ENCODE results near the gene UBTD2. TPM values are rescaled to one million over a fixed set of nuclear protein-coding genes. Genes with fewer than 3 reads are reported as not detected.

UBTD2 gene
- total RNA-seq, 4 donors from 2014 or later: 15.9 to 28.6 (median 22.5) TPM

DNA sequence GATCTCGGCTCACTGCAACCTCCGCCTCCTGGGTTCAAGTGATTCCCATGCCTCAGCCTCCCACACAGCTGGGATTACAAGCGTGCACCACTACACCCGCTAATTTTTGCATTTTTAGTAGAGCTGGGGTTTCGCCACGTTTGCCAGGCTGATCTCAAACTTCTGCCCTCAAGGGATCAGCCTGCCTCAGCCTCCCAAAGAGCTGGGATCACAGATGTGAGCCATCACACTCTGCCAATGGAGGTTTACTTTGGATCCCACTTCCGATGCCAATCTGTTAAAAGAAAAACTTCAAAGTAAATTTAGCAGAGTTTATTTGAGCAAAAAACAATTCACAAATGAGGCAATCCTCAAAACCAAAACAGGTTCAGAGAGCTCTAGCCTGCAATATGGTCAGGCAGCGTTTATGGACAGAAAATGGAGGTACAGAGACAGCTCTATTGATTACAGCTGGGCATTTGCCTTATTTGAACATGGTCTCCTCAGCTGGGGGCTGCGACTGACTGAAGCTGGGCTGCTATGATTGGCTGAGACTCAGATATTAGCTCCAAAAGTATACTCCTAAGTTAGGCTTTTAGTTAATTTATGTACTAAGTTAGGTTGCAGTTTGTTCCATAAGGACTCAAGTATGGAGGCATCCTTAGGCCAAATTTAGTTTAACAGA lies 18.6 kb upstream of the UBTD2 start:
- Histone ChIP-seq H3K36me3 (no peaks in the 10 kb centered on the region), H3K27me3 (no peaks in the 10 kb centered on the region), H3K4me3 (replicated peaks in 1 of 3) (no peak overlapping the region), H3K27ac (no peak overlapping the region), H3K4me1 (no peaks in the 10 kb centered on the region), H3K9me3 (no peaks in the 10 kb centered on the region)
- WGBS, 2 donors: 79 to 89% methylated on average over 9 of the region's 9 CpGs
- no peak for TF ChIP-seq POLR2A (IDR thresholded peaks at IDR 0.05)
- TF ChIP-seq, protein P1, sequence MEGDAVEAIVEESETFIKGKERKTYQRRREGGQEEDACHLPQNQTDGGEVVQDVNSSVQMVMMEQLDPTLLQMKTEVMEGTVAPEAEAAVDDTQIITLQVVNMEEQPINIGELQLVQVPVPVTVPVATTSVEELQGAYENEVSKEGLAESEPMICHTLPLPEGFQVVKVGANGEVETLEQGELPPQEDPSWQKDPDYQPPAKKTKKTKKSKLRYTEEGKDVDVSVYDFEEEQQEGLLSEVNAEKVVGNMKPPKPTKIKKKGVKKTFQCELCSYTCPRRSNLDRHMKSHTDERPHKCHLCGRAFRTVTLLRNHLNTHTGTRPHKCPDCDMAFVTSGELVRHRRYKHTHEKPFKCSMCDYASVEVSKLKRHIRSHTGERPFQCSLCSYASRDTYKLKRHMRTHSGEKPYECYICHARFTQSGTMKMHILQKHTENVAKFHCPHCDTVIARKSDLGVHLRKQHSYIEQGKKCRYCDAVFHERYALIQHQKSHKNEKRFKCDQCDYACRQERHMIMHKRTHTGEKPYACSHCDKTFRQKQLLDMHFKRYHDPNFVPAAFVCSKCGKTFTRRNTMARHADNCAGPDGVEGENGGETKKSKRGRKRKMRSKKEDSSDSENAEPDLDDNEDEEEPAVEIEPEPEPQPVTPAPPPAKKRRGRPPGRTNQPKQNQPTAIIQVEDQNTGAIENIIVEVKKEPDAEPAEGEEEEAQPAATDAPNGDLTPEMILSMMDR (IDR thresholded peaks at IDR 0.05): no peak
- intact Hi-C loops (cut with DNase I): no loop called here
- no peak for DNase-seq

DNA sequence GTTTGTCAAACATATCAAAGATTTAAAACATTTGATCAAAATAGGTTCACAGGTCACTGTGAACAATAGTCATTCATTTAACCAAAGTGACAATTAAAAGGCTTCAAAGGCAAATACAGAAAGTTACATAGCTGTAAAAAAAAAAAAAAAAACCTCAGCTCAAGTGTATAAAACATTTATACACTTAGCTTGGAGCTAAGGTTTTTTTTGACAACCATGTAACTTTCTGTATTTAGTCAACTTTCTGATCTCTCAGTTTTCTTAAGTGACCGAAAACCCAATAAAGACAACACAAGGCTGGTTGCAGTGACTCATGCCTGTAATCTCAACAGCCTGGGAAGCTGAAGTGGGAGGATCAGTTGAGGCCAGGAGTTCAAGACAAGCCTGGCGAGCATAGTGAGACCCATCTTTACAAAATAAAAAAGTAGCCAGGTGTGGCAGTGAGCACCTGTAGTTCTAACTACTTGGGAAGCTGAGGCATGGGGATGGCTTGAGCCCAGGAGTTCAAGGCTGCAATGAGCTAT lies 16.4 kb upstream of the UBTD2 start:
- WGBS, 2 donors: 90 to 94% methylated on average over 2 of the region's 2 CpGs

DNA sequence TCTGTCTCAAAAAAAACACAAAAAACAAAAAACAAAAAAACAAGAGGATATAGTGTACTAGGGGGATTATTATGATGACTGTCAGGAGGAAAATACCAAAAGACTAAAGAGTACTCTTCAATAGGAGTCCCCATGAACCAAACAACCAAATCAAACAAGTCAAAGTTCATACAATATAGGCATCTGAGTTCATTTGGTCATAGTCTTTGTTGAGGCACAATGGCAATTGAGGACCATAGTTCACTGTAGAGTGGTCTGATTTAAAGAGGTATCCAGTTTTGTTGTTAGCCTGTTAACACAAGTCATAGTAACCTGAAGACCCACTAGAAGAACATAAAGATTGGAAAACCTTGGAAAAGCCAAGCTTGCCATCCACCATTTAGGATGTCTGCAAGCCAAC lies 11.3 kb upstream of the UBTD2 start:
- intact Hi-C loops (cut with DNase I): loop anchor here (5.0 kb wide), 1 partner anchor 188 kb away; no protein-coding TSS in a partner anchor
- TF ChIP-seq POLR2A (IDR thresholded peaks at IDR 0.05): no peak
- TF ChIP-seq, protein P1 (IDR thresholded peaks at IDR 0.05): no peak
- DNase-seq: no peak
- Histone ChIP-seq H3K4me3 (replicated peaks in 1 of 3) (no peak overlapping the region), H3K4me1 (peaks cover 0 to 5% of the 10 kb centered on the region in 2 donors), H3K36me3 (no peaks in the 10 kb centered on the region), H3K27ac (no peak overlapping the region), H3K9me3 (no peaks in the 10 kb centered on the region), H3K27me3 (no peaks in the 10 kb centered on the region)

More for the DNA sequence above, 16.4 kb upstream of the UBTD2 start:
- no peak overlapping the region for H3K27ac ChIP-seq
- DNase-seq: no peak
- no peaks in the 10 kb centered on the region for H3K4me1 ChIP-seq
- TF ChIP-seq, protein P1 (IDR thresholded peaks at IDR 0.05): no peak
- no peak for TF ChIP-seq POLR2A (IDR thresholded peaks at IDR 0.05)
- H3K27me3 ChIP-seq: no peaks in the 10 kb centered on the region
- H3K36me3 ChIP-seq: no peaks in the 10 kb centered on the region
- no peaks in the 10 kb centered on the region for H3K9me3 ChIP-seq
- no peak overlapping the region for H3K4me3 ChIP-seq (replicated peaks in 1 of 3)
- intact Hi-C loops (cut with DNase I): no loop called here

DNA sequence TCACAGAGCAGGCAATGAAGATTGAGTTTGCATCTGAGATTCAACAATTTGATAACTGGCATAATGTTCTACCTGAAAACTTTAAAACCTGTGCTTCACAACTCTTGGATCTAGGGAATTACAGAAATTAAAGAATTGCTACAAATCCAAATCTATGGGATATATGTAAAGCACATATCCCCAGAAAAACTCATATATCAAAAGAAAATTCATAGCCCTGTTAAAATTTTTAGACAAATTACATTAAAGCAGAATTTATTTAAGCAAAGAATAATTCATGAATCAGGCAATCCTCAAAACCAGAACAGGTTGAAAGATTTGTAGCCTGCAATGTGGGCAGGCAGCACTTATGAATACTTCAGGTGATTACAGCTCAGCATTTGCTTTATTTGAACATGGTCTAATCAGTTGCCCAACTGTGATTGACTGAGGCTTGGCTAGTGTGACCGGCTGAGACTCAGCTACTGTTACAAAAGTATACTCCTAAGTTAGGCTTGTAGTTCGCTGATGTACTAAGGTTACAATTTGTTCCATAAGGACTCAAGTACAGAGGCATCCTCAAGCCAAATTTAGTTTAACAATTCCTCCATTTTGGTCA lies 10.3 kb upstream of the UBTD2 start:
- no peaks in the 10 kb centered on the region for H3K36me3 ChIP-seq
- no peaks in the 10 kb centered on the region for H3K27me3 ChIP-seq
- no peak overlapping the region for H3K27ac ChIP-seq
- peaks cover 0 to 5% of the 10 kb centered on the region in 2 donors for H3K4me1 ChIP-seq
- no peak for DNase-seq
- intact Hi-C loops (cut with DNase I): loop anchor here (5.0 kb wide), 1 partner anchor 187 kb away; no protein-coding TSS in a partner anchor
- H3K9me3 ChIP-seq: no peaks in the 10 kb centered on the region
- TF ChIP-seq, protein P1 (IDR thresholded peaks at IDR 0.05): no peak
- TF ChIP-seq POLR2A (IDR thresholded peaks at IDR 0.05): no peak
- H3K4me3 ChIP-seq (replicated peaks in 1 of 3): no peak overlapping the region
- WGBS, 2 donors: 84 to 92% methylated on average over 2 of the region's 2 CpGs
